HFFc6 (cell line): ENCODE results near the gene CHD9. TPM values are rescaled to one million over a fixed set of nuclear protein-coding genes. Genes with fewer than 3 reads are reported as not detected.

Experiments
- DNase-seq: peaks from one replicate; pipeline ENCODE4 v3.0.0-alpha.2; 2018
- H3K27ac Mint-ChIP-seq: 2 replicates; pipeline ENCODE4 v1.8.0; 2020; ENCODE audit warnings: mild to moderate bottlenecking, mixed read lengths
- H3K27me3 Mint-ChIP-seq: 2 replicates; pipeline ENCODE4 v1.8.0; 2021; ENCODE audit warnings: mild to moderate bottlenecking, moderate library complexity, mixed read lengths; ENCODE audit not compliant: insufficient read depth
- H3K36me3 Mint-ChIP-seq: 2 replicates; pipeline ENCODE4 v1.8.0; 2021; ENCODE audit warnings: low read depth, mixed read lengths
- H3K4me1 Mint-ChIP-seq: 2 replicates; pipeline ENCODE4 v1.8.0; 2020; ENCODE audit warnings: low read depth, mixed read lengths
- H3K4me3 Mint-ChIP-seq: 2 replicates; pipeline ENCODE4 v1.8.0; 2020; ENCODE audit warnings: mild to moderate bottlenecking, moderate library complexity, mixed read lengths
- H3K9me3 Mint-ChIP-seq: 2 replicates; pipeline ENCODE4 v1.8.0; 2020; ENCODE audit warnings: mild to moderate bottlenecking, mixed read lengths
- total RNA-seq, 6 experiments: library from RNA; stranded (reverse); fragmentation: NEBNext Ultra II Directional; extraction: Animal tissue kit (Norgen Biotek cat#: 25700); gene quantifications; 2 replicates in 1 of 6; 3 replicates in 5 of 6; pipeline ENCODE4 v1.2.3, GENCODE V29; 2021
- TF ChIP-seq, protein P1 (sequence below): fragments of 200-600 bp; sonication (generic); IDR thresholded peaks from 2 replicates; pipeline ENCODE4 v1.5.0; 2021; ENCODE audit warnings: antibody characterized with exemption, mild to moderate bottlenecking

CHD9 gene
- total RNA-seq, 6 experiments from 2014 or later, result 39.7 to 48.8 (median 45.7) TPM

DNA sequence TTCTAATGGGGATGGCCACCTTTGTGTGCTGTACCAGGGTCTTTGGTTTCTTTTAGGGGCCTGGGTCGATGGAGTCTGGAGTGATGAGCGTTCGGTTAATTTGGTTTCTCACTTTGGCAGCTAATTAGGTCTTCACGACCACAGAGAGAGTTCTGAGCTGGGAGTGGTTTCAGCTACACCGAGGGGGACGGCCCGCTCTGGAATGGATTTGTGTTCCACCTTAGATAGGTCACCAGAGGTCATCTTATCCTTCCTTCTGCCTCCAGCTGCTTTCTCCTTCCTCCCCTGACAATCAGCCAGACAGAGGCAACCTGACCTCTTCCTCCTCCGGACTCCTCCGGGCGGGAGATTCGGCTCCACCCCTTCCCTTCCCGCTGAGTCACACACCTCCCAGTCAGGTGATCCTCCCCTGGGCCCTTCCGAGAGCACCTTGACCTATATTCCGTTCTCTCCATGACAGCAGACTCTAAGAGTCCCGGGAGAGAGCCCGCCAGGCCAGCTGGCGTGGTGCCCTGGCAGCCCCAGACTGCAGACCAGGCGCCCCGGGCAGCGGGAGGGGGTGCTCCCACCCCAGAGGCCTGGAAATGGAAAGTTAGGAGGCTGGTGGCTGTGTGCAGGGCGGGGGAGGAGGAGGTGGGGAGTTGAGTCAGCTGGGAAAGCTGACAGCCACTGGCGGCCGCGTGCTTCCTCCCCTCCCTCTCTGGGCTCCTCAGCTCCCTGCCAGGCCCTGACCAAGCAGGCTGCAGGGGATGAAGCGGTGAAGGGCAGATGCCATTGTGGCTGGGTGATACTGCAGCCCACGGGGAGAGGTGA, 44.7 kb downstream of the CHD9 start:
- Mint-ChIP-seq H3K4me1 (peaks cover 64% of the 10 kb centered on the region), H3K4me3 (peak overlapping the region; percentile 81), H3K27ac (peak overlapping the region; percentile 91), H3K9me3 (no peaks in the 10 kb centered on the region), H3K36me3 (peaks cover 4% of the 10 kb centered on the region; the same call in 1 of the 2 replicates), H3K27me3 (no peaks in the 10 kb centered on the region)
- DNase-seq, result peak; percentile 81
- TF ChIP-seq, protein P1, sequence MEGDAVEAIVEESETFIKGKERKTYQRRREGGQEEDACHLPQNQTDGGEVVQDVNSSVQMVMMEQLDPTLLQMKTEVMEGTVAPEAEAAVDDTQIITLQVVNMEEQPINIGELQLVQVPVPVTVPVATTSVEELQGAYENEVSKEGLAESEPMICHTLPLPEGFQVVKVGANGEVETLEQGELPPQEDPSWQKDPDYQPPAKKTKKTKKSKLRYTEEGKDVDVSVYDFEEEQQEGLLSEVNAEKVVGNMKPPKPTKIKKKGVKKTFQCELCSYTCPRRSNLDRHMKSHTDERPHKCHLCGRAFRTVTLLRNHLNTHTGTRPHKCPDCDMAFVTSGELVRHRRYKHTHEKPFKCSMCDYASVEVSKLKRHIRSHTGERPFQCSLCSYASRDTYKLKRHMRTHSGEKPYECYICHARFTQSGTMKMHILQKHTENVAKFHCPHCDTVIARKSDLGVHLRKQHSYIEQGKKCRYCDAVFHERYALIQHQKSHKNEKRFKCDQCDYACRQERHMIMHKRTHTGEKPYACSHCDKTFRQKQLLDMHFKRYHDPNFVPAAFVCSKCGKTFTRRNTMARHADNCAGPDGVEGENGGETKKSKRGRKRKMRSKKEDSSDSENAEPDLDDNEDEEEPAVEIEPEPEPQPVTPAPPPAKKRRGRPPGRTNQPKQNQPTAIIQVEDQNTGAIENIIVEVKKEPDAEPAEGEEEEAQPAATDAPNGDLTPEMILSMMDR, result no peak

DNA sequence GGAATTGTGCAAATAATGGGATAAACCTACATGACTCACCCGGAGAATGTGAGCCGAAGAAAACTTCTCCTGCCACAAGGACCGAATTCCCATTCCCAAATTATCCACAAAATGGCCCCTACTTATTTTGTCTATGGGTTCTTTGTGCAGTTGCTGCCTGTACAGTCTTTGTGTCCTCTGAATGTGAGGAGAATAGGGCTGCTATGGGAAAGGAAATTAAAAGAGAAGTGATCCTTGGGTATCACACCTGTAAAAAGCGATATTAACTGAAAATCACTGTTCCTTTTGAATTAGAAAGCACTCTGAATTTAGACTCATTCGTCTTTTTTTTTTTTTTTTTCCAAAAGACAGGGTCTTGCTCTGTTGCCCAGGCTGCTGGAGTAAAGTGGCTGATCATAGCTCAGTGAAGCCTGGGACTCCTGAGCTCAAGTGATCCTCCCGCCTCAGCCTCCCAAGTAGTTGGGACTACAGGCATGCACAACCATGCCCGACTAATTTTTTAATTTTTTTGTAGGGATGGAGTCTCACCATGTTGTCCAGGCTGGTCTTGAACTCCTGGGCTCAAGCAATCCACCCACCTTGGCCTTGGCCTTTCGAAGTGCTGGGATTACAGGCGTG, 45.4 kb downstream of the CHD9 start:
- no peak for DNase-seq
- H3K4me1 Mint-ChIP-seq, result peaks cover 57% of the 10 kb centered on the region
- no peaks in the 10 kb centered on the region; the same call in 1 of the 2 replicates for H3K36me3 Mint-ChIP-seq
- H3K4me3 Mint-ChIP-seq, result peak overlapping the region; percentile 81
- TF ChIP-seq, protein P1, result no peak
- peak overlapping the region; percentile 91 for H3K27ac Mint-ChIP-seq
- H3K27me3 Mint-ChIP-seq, result no peaks in the 10 kb centered on the region
- no peaks in the 10 kb centered on the region for H3K9me3 Mint-ChIP-seq

DNA sequence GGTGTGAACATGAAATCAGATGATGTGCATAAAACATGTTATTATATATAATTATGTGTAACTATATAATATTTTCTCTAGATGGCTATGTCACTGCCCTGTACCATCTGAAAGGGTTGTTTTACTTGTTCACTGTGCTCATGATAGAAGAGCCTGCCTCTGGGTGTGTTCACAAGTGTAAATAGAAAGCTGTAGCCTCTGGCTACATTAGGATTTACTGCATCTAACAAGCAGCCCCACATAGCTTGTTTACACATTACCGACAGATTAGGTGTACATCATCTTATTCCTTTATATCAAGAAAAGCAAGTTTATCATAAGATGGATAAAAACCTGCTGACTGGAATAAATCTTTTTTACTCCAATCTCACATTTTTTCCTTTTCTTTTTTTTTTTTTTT, 46.1 kb downstream of the CHD9 start:
- no peak overlapping the region for H3K4me3 Mint-ChIP-seq
- no peaks in the 10 kb centered on the region; the same call in 1 of the 2 replicates for H3K36me3 Mint-ChIP-seq
- H3K27me3 Mint-ChIP-seq, result no peaks in the 10 kb centered on the region
- DNase-seq, result no peak
- peak overlapping the region; percentile 91; the same call in 1 of the 2 replicates for H3K27ac Mint-ChIP-seq
- no peaks in the 10 kb centered on the region for H3K9me3 Mint-ChIP-seq
- peaks cover 57% of the 10 kb centered on the region for H3K4me1 Mint-ChIP-seq
- TF ChIP-seq, protein P1, result no peak

DNA sequence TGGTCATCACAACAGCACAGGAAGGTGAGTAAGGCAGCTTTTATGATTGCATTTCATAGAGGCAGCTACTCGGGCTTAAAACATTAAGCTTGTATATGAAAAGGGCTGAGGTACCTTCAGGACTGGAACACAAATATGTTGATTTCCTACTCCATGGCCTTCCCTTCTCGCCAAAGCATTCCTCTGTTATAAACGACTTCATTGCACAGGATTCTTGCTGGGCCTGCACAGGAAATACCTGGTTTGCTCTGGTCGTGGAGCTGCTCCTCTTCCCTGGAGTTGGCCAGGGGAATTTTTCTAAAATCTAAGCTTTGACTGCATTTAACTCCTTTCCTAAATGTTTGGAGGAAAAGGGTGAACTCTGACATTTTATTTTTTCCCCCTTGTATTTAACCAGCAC, 49.0 kb downstream of the CHD9 start:
- no peak for DNase-seq
- Mint-ChIP-seq H3K4me3 (no peak overlapping the region), H3K27ac (peak overlapping the region; percentile 46)

DNA sequence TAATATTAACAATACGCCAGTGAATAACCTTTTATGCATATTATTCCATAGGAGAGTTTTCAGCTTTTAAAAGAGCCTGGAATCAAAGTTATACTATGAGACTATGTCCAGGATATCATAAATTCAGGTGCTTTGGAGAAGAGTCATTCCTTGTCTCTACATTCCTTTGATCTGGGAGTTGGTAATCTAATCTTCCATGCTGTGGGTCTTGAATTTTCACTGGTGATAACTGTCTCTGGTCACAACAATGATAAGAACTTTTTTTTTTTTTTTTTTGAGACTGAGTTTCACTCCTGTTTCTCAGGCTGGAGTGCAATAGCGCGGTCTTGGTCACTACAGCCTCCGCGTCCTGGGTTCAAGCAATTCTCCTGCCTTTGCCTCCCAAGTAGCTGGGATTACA, 50.8 kb downstream of the CHD9 start:
- H3K9me3 Mint-ChIP-seq, result no peaks in the 10 kb centered on the region
- TF ChIP-seq, protein P1, result no peak
- H3K27ac Mint-ChIP-seq, result no peak overlapping the region
- H3K36me3 Mint-ChIP-seq, result no peaks in the 10 kb centered on the region; the same call in none of the 2 replicates
- H3K27me3 Mint-ChIP-seq, result no peaks in the 10 kb centered on the region
- H3K4me1 Mint-ChIP-seq, result peaks cover 23% of the 10 kb centered on the region
- H3K4me3 Mint-ChIP-seq, result no peak overlapping the region
- no peak for DNase-seq

More for the DNA sequence above, 49.0 kb downstream of the CHD9 start:
- peaks cover 41% of the 10 kb centered on the region for H3K4me1 Mint-ChIP-seq
- no peaks in the 10 kb centered on the region; the same call in none of the 2 replicates for H3K36me3 Mint-ChIP-seq
- TF ChIP-seq, protein P1, result no peak
- H3K9me3 Mint-ChIP-seq, result no peaks in the 10 kb centered on the region
- no peaks in the 10 kb centered on the region for H3K27me3 Mint-ChIP-seq
